Psoas muscle (tissue), 8 donors: ENCODE data around the gene LTB4R. TPM values are rescaled to one million over a fixed set of nuclear protein-coding genes. Genes with fewer than 3 reads are reported as not detected.
"Not testable (repeated sequence)": the region's sequence is repeated elsewhere in the genome, so short reads cannot be mapped to it uniquely, and the experiment has no call there.

ENCODE experiments used
- ATAC-seq, 4 donors: fragments of 200-7000 bp; cut with Tn5 transposase; one replicate each; pipeline ENCODE4 v1.9.1; 2020; ENCODE audit warnings: moderate library complexity in 3 of 4, mild to moderate bottlenecking in 2 of 4
- DNase-seq, 2 donors: peaks; one replicate each; pipeline ENCODE4 v3.0.0-alpha.2; 2020
- H3K27ac ChIP-seq: fragments of 200-600 bp; one replicate; pipeline ENCODE4 v1.8.0; 2022
- H3K27me3 ChIP-seq, 3 donors: fragments of 200-600 bp in 1 of 3; one replicate each; pipeline versions ENCODE4 v1.6.1 to v1.8.0; 2013 to 2022; ENCODE audit warnings: low read length in 2 of 3, mild to moderate bottlenecking in 2 of 3, moderate library complexity in 1 of 3; ENCODE audit not compliant: insufficient read depth in 3 of 3
- H3K36me3 ChIP-seq, 2 donors: fragments of 200-600 bp in 1 of 2; one replicate each; pipeline versions ENCODE4 v1.6.1 to v1.8.0; 2013 to 2022; ENCODE audit warnings: low read depth in 1 of 2, mild to moderate bottlenecking in 1 of 2, moderate library complexity in 1 of 2; ENCODE audit not compliant: insufficient read depth in 1 of 2
- H3K4me1 ChIP-seq: fragments of 200-600 bp; one replicate; pipeline ENCODE4 v1.8.0; 2022
- H3K4me3 ChIP-seq: fragments of 200-600 bp; one replicate; pipeline ENCODE4 v1.8.0; 2022; ENCODE audit warnings: mild to moderate bottlenecking
- H3K9me3 ChIP-seq: fragments of 200-600 bp; one replicate; pipeline ENCODE4 v1.8.0; 2022
- CTCF ChIP-seq: fragments of 200-600 bp; IDR thresholded peaks from one replicate; pipeline ENCODE4 v1.8.0; 2022; ENCODE audit warnings: antibody characterized with exemption
- WGBS, 3 donors: extraction: QIAGEN DNeasy Blood & Tissue Kit; methylation state at CpG; one replicate each; pipeline versions ENCODE4 v1.1.6 to v1.1.7; 2013; 5-methylcytosine and 5-hydroxymethylcytosine counted together
- intact Hi-C, 2 donors: fragments of 100-400 bp; cut with DNase I; formaldehyde crosslinking; loops; one replicate each; pipeline versions ENCODE4 v1.11.0 to v1.14.2; 2022
- polyA plus RNA-seq, 3 donors: library from polyadenylated mRNA; stranded (reverse); fragments of 200-250 nt; gene quantifications; one replicate each; pipeline ENCODE4 v1.2.3, GENCODE V29; 2013
- total RNA-seq, 4 donors: library from RNA; stranded (reverse); fragmentation: NEBNext Ultra II Directional in 2 of 4; extraction: Animal tissue kit (Norgen Biotek cat#: 25700) in 2 of 4; gene quantifications; one replicate each; pipeline versions ENCODE4 v1.2.1 to v1.2.4, GENCODE V29; 2021 to 2023
- donor health status: healthy with polysubstance abuse.
- donor health status: DM: no; HTN: no; CAD: no; lungs with moderate emphysema.
- donor health status: Bipolar disorder and iron deficiency.
- donor health status: healthy.
- donor health status: DM: yes; HTN: yes; CAD: no.
- donor health status: DM: no; HTN: no; CAD: no.
- donor health status: DM: no; HTN: no; CAD: no.
- donor health status: DM: yes; HTN: yes; CAD: no.

The LTB4R gene
- total and polyA plus RNA-seq, 7 donors, result 0.35 to 2.1 (median 1.9) TPM

- Histone ChIP-seq H3K36me3 (peaks cover 0 to 12% of the 10 kb centered on the region in 2 donors), H3K9me3 (no peaks in the 10 kb centered on the region), H3K4me3 (no peak overlapping the region), H3K4me1 (no peaks in the 10 kb centered on the region), H3K27me3 (peaks cover 0 to 6% (median 4%) of the 10 kb centered on the region in 3 donors), H3K27ac (no peak overlapping the region)
- no peak for TF ChIP-seq CTCF
- WGBS, 3 donors, result 63 to 72% (median 69%) methylated on average over 6 of the region's 6 CpGs
- intact Hi-C loops, result no loop called here
- DNase-seq (peak in 1 of 2 donors; percentile 47), ATAC-seq (no peak)
These were observed 12.7 kb downstream of the LTB4R start for GRCh38 chr14:24324024-24324423.

DNA sequence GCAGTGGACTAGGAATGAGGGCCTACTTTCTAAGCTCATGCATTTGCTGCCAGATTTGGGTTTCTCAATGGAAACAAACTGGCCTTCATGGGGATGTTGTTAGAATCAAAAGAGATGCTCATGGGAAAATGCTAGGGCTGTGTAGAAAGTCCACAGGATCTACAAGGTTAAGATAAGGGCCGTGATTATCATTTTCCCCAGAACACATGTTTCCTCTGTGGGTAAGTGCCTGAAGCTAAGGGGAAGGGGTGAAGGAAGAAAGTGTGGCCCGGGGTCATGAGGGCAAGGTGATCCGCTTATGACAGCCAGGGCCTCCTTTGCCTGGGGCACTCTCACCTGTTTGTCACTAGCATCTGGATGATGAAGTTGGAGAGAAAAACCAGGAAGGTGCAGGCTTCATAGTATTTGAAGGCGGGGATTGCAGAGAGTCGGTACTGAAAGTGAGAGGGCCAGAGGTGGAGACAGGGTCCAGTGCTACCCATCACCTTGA lies 13.8 kb downstream of the LTB4R start:
- Histone ChIP-seq H3K36me3 (peaks cover 0 to 4% of the 10 kb centered on the region in 2 donors), H3K27me3 (no peaks in the 10 kb centered on the region), H3K9me3 (no peaks in the 10 kb centered on the region), H3K4me3 (no peak overlapping the region), H3K4me1 (no peaks in the 10 kb centered on the region), H3K27ac (no peak overlapping the region)
- DNase-seq (no peak), ATAC-seq (no peak)
- intact Hi-C loops, result no loop called here
- 87 to 88% (median 88%) methylated on average over 5 of the region's 5 CpGs for WGBS, 3 donors
- no peak for TF ChIP-seq CTCF

DNA sequence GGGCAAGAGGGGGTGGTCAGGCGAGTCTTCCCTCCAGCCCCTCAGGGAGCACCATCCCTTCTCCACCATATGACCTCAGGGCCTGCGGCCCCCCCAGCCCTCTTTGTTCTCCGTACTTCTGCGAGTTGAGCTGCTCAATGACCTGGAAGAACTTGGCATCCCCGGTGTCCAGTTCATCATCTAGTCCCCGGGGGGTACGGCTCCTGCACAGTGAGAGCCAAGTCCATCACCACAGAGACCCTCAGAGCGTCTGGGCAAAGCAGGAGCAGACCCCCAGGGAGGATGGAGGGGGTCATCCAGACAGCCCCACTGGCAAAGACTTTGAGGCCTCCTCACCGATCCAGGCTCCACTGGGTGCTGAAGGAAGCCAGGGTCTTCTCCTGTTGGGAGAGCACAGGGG lies 14.7 kb downstream of the LTB4R start:
- DNase-seq (no peak), ATAC-seq (no peak)
- intact Hi-C loops, result no loop called here
- no peaks in the 10 kb centered on the region for H3K9me3 ChIP-seq
- no peak overlapping the region for H3K4me3 ChIP-seq
- no peaks in the 10 kb centered on the region for H3K4me1 ChIP-seq
- TF ChIP-seq CTCF, result no peak
- WGBS, 3 donors, result 73 to 81% (median 78%) methylated on average over 9 of the region's 9 CpGs
- no peaks in the 10 kb centered on the region for H3K36me3 ChIP-seq
- no peaks in the 10 kb centered on the region for H3K27me3 ChIP-seq
- no peak overlapping the region for H3K27ac ChIP-seq

DNA sequence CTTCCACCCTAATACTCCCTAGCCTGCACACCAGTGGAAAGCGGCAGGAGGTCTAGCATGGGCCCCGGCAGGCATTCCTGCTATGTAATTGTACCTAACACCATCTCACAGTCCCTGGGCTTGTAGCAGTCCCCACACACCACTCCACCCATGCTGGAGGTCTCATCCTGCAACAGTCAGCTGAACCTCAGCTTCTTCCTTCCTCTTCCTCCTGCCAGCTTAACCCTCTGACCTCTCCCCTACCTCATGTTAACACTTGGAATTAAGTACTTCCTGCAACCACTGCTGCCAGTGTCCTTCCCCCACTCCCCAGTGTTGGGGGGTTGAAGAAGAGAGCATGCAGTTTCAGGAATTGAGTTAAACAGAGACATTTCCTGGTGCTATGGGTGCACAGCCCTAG lies 16.0 kb downstream of the LTB4R start:
- intact Hi-C loops, result no loop called here
- Histone ChIP-seq H3K36me3 (no peaks in the 10 kb centered on the region), H3K4me1 (peaks cover 1% of the 10 kb centered on the region), H3K4me3 (no peak overlapping the region), H3K9me3 (no peaks in the 10 kb centered on the region), H3K27me3 (no peaks in the 10 kb centered on the region), H3K27ac (no peak overlapping the region)
- TF ChIP-seq CTCF, result no peak
- 69 to 86% (median 78%) methylated on average over 2 of the region's 2 CpGs for WGBS, 3 donors
- DNase-seq (no peak), ATAC-seq (no peak)

DNA sequence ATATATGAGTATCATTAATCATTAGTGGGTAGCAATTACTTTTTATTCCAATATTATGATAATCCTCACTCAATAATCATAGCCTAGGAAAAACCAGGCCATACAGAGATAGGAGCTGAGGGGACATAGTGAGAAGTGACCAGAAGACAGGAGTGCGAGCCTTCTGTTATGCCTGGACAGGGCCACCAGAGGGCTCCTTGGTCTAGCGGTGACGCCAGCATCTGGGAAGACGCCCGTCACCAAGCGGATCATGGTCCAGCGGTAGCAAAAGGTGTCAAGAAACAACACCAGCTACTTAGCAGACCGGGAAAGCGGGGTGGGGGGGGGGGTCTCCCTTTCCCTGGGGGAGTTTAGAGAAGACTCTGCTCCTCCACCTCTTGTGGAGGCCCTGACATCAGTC lies 16.6 kb downstream of the LTB4R start:
- H3K27ac ChIP-seq, H3K36me3 ChIP-seq, H3K4me3 ChIP-seq, H3K27me3 ChIP-seq, H3K4me1 ChIP-seq, H3K9me3 ChIP-seq, intact Hi-C loops, ATAC-seq: not testable (repeated sequence)
- DNase-seq, result peak; percentile 46 to 77
- WGBS, 3 donors, result 1 to 5% (median 2%) methylated on average over 7 to 9 of the region's 9 CpGs
- peak; percentile 61 for TF ChIP-seq CTCF
